GM12873 (cell line): ENCODE measurements around the gene NOD1.

Experiments
- CTCF ChIP-seq: IDR thresholded peaks from 2 replicates; pipeline ENCODE4 v1.5.1; 2012; ENCODE audit warnings: low read depth, mild to moderate bottlenecking, moderate library complexity, low read length, control low read depth; ENCODE audit not compliant: insufficient read depth; ENCODE audit errors: missing control alignments

Gene NOD1

GRCh38 chr7:30493228-30493627 is 14.6 kb upstream of the NOD1 start:
- TF ChIP-seq CTCF: no peak

- TF ChIP-seq CTCF: no peak
Observed at GRCh38 chr7:30491417-30491816, 12.8 kb upstream of the NOD1 start.

GRCh38 chr7:30487371-30487770 is 8.8 kb upstream of the NOD1 start:
- no peak for TF ChIP-seq CTCF

GRCh38 chr7:30485667-30486066 is 7.1 kb upstream of the NOD1 start:
- no peak for TF ChIP-seq CTCF

- no peak for TF ChIP-seq CTCF
Observed at GRCh38 chr7:30479202-30480120, 877 bp upstream of the NOD1 start.

GRCh38 chr7:30476459-30477145 is 2.0 kb downstream of the NOD1 start:
- no peak for TF ChIP-seq CTCF

- TF ChIP-seq CTCF: no peak
Observed at GRCh38 chr7:30475580-30475979, 3.0 kb downstream of the NOD1 start.
